ENCODE data around the gene GBP4. TPM values are rescaled to one million over a fixed set of nuclear protein-coding genes. Genes with fewer than 3 reads are reported as not detected.
"Not testable (repeated sequence)": the region's sequence is repeated elsewhere in the genome, so short reads cannot be mapped to it uniquely, and the experiment has no call there.

The GBP4 gene
- total and polyA plus RNA-seq, 4 donors = 4.1 to 8.1 (median 5.8) TPM

DNA sequence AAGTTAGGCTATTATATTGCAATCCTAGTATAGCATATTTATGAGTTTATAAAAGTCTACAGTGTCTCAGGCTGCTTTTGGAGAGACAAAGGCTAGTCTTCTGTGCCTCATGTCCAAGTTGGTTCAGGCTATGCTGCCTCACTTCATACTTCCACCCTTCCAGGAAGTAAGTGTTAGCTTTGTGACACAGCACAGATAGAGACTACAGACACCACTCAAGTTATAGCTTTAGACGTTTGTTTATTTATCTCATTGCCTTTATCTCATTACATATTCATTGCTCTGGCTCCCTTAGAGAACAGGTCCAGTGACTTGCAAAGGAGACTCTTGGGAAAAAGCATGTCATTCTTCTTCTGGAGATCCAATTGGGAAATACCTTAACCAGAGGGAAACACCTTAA, 22.6 kb upstream of the GBP4 start:
- H3K9ac ChIP-seq (ENCODE audit: low read depth in 1 of 2, low read length in 2 of 2) = no peak overlapping the region
- TF ChIP-seq GABPA (IDR thresholded peaks at IDR 0.05 in 1 of 2, conservative IDR thresholded peaks at IDR 0.05 in 1 of 2) (no peak), JUND (IDR thresholded peaks at IDR 0.05) (no peak), YY1 (IDR thresholded peaks at IDR 0.05) (no peak), NR2F2 (IDR thresholded peaks at IDR 0.05) (no peak), RXRA (IDR thresholded peaks at IDR 0.05) (no peak)
- TF ChIP-seq, protein P1, sequence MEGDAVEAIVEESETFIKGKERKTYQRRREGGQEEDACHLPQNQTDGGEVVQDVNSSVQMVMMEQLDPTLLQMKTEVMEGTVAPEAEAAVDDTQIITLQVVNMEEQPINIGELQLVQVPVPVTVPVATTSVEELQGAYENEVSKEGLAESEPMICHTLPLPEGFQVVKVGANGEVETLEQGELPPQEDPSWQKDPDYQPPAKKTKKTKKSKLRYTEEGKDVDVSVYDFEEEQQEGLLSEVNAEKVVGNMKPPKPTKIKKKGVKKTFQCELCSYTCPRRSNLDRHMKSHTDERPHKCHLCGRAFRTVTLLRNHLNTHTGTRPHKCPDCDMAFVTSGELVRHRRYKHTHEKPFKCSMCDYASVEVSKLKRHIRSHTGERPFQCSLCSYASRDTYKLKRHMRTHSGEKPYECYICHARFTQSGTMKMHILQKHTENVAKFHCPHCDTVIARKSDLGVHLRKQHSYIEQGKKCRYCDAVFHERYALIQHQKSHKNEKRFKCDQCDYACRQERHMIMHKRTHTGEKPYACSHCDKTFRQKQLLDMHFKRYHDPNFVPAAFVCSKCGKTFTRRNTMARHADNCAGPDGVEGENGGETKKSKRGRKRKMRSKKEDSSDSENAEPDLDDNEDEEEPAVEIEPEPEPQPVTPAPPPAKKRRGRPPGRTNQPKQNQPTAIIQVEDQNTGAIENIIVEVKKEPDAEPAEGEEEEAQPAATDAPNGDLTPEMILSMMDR (IDR thresholded peaks at IDR 0.05; ENCODE audit: low read depth, low read length, missing input control) = no peak
- TF ChIP-seq, protein P2, sequence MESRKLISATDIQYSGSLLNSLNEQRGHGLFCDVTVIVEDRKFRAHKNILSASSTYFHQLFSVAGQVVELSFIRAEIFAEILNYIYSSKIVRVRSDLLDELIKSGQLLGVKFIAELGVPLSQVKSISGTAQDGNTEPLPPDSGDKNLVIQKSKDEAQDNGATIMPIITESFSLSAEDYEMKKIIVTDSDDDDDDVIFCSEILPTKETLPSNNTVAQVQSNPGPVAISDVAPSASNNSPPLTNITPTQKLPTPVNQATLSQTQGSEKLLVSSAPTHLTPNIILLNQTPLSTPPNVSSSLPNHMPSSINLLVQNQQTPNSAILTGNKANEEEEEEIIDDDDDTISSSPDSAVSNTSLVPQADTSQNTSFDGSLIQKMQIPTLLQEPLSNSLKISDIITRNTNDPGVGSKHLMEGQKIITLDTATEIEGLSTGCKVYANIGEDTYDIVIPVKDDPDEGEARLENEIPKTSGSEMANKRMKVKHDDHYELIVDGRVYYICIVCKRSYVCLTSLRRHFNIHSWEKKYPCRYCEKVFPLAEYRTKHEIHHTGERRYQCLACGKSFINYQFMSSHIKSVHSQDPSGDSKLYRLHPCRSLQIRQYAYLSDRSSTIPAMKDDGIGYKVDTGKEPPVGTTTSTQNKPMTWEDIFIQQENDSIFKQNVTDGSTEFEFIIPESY (IDR thresholded peaks at IDR 0.05) = no peak
- TF ChIP-seq, protein P3, sequence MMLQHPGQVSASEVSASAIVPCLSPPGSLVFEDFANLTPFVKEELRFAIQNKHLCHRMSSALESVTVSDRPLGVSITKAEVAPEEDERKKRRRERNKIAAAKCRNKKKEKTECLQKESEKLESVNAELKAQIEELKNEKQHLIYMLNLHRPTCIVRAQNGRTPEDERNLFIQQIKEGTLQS (IDR thresholded peaks at IDR 0.05) = no peak
- WGBS = 34% methylated on average over 1 of the region's 1 CpG
- H3K27me3 ChIP-seq (ENCODE audit: control insufficient read depth in 4 of 4, insufficient read depth in 4 of 4, low read length in 3 of 4) = no peaks in the 10 kb centered on the region
- H3K27ac ChIP-seq (ENCODE audit: low read depth in 1 of 2, low read length in 2 of 2) = no peak overlapping the region
- no peak overlapping the region for H3K4me3 ChIP-seq (ENCODE audit: low read depth in 1 of 3, low read length in 3 of 3)
- DNase-seq (ENCODE audit: low spot score) = no peak
- H3K9me3 ChIP-seq (ENCODE audit: control insufficient read depth in 4 of 4, low read length in 3 of 4) = no peaks in the 10 kb centered on the region
- H3K4me1 ChIP-seq (ENCODE audit: control insufficient read depth in 4 of 4, insufficient read depth in 4 of 4, low read length in 3 of 4) = no peaks in the 10 kb centered on the region
- H3K36me3 ChIP-seq (ENCODE audit: control insufficient read depth in 4 of 4, insufficient read depth in 3 of 4, low read depth in 1 of 4, low read length in 3 of 4) = no peaks in the 10 kb centered on the region

DNA sequence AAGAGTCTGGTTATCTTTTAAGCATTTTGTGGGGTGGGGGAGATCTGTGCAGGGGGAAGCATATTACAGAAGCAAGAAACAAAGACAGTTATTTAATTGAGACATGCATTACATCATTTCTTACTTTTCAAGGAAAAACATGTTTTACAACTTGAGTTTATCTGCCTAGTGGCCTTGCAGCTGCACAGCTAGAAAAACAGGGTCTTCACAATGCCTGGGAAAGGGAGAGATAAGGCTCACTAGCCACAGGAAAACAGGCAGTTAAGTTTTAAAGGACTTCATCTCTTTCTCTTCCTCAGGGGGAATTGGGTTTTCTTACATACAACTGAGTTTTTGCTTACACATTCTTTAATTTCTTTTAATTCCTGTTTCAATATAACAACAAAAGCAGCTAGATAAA, 21.1 kb upstream of the GBP4 start:
- not testable (repeated sequence) for H3K36me3 ChIP-seq (ENCODE audit: control insufficient read depth in 4 of 4, insufficient read depth in 3 of 4, low read depth in 1 of 4, low read length in 3 of 4); H3K9me3 ChIP-seq (ENCODE audit: control insufficient read depth in 4 of 4, low read length in 3 of 4); H3K4me3 ChIP-seq (ENCODE audit: low read depth in 1 of 3, low read length in 3 of 3); DNase-seq (ENCODE audit: low spot score); H3K27me3 ChIP-seq (ENCODE audit: control insufficient read depth in 4 of 4, insufficient read depth in 4 of 4, low read length in 3 of 4); H3K9ac ChIP-seq (ENCODE audit: low read depth in 1 of 2, low read length in 2 of 2); H3K4me1 ChIP-seq (ENCODE audit: control insufficient read depth in 4 of 4, insufficient read depth in 4 of 4, low read length in 3 of 4); H3K27ac ChIP-seq (ENCODE audit: low read depth in 1 of 2, low read length in 2 of 2)

DNA sequence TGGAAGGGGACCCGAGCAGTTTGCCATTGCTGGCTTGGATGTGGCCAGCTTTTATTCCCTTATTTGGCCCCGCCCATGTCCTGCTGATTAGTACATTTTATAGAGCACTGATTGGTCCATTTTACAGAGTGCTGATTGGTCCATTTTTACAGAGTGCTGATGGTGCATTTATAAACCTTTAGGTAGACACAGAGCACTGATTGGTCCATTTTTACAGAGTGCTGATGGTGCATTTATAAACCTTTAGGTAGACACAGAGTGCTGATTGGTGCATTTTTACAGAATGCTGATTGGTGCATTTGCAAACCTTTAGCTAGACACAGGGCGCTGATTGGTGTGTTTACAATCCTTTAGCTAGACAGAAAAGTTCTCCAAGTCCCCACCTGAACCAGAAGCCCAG, 20.2 kb upstream of the GBP4 start:
- not testable (repeated sequence) for H3K4me3 ChIP-seq (ENCODE audit: low read depth in 1 of 3, low read length in 3 of 3); H3K36me3 ChIP-seq (ENCODE audit: control insufficient read depth in 4 of 4, insufficient read depth in 3 of 4, low read depth in 1 of 4, low read length in 3 of 4); DNase-seq (ENCODE audit: low spot score); H3K27me3 ChIP-seq (ENCODE audit: control insufficient read depth in 4 of 4, insufficient read depth in 4 of 4, low read length in 3 of 4); H3K9me3 ChIP-seq (ENCODE audit: control insufficient read depth in 4 of 4, low read length in 3 of 4); H3K27ac ChIP-seq (ENCODE audit: low read depth in 1 of 2, low read length in 2 of 2); H3K4me1 ChIP-seq (ENCODE audit: control insufficient read depth in 4 of 4, insufficient read depth in 4 of 4, low read length in 3 of 4); H3K9ac ChIP-seq (ENCODE audit: low read depth in 1 of 2, low read length in 2 of 2)
- 86% methylated on average over 3 of the region's 3 CpGs for WGBS

DNA sequence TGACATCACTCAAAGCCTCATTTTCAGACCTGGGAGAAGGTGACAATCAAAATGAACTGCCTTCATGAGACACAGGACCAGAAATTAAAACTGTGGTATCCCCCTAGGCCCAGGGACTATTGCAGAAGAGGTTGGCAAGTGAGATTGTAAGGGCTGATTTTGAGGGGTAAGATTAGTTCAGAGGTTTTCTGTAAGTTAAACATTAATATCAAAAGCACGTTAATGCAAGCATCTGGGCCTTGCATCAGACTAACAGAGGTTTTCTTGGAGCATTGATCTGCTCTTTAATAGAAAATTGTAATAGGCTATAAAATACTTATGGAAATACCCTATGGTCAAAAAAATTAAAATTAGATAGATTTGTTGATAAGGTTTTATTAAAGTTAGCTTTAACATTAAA, 14.6 kb upstream of the GBP4 start:
- Histone ChIP-seq H3K4me3 (ENCODE audit: low read depth in 1 of 3, low read length in 3 of 3) (no peak overlapping the region), H3K9me3 (ENCODE audit: control insufficient read depth in 4 of 4, low read length in 3 of 4) (no peaks in the 10 kb centered on the region), H3K27ac (ENCODE audit: low read depth in 1 of 2, low read length in 2 of 2) (no peak overlapping the region), H3K9ac (ENCODE audit: low read depth in 1 of 2, low read length in 2 of 2) (no peak overlapping the region), H3K36me3 (ENCODE audit: control insufficient read depth in 4 of 4, insufficient read depth in 3 of 4, low read depth in 1 of 4, low read length in 3 of 4) (no peaks in the 10 kb centered on the region), H3K27me3 (ENCODE audit: control insufficient read depth in 4 of 4, insufficient read depth in 4 of 4, low read length in 3 of 4) (no peaks in the 10 kb centered on the region), H3K4me1 (ENCODE audit: control insufficient read depth in 4 of 4, insufficient read depth in 4 of 4, low read length in 3 of 4) (peaks cover 0 to 7% (median 3%) of the 10 kb centered on the region in 4 donors)
- 33% methylated on average over 1 of the region's 1 CpG for WGBS
- DNase-seq (ENCODE audit: low spot score) = no peak
- TF ChIP-seq HNF4A (conservative IDR thresholded peaks at IDR 0.05) = peak in 1 of 2 donors; percentile 46
- TF ChIP-seq RXRA (IDR thresholded peaks at IDR 0.05) = peak in 1 of 2 donors; percentile 17
- TF ChIP-seq EGR1 (IDR thresholded peaks at IDR 0.05; ENCODE audit: low read depth in 2 of 2) = no peak
- peak in 1 of 2 donors; percentile 6 for TF ChIP-seq RAD21 (IDR thresholded peaks at IDR 0.05)
